HG02798 (cell line): Measurements from ENCODE around the gene PLPP4.

Experiments
- ATAC-seq: cut with Tn5 transposase; IDR thresholded peaks from one replicate; pipeline ENCODE4 v1.9.1; 2021; ENCODE audit warnings: mild to moderate bottlenecking; ENCODE audit not compliant: unreplicated experiment, poor library complexity

PLPP4 gene

GRCh38 chr10:120601999-120602398 lies 145.0 kb downstream of the PLPP4 start:
- ATAC-seq: no peak

GRCh38 chr10:120605410-120605809 lies 148.4 kb downstream of the PLPP4 start:
- no peak for ATAC-seq

GRCh38 chr10:120606051-120606764 lies 149.2 kb downstream of the PLPP4 start:
- ATAC-seq: peak; percentile 54

- peak; percentile 10 for ATAC-seq
Observed at GRCh38 chr10:120607016-120607709, 150.1 kb downstream of the PLPP4 start.

- ATAC-seq: peak; percentile 51
Observed at GRCh38 chr10:120607710-120608703, 151.0 kb downstream of the PLPP4 start.

- no peak for ATAC-seq
Observed at GRCh38 chr10:120609006-120609405, 152.0 kb downstream of the PLPP4 start.

GRCh38 chr10:120610791-120611190 lies 153.8 kb downstream of the PLPP4 start:
- no peak for ATAC-seq

- ATAC-seq: no peak
Observed at GRCh38 chr10:120612756-120613155, 155.7 kb downstream of the PLPP4 start.

- no peak for ATAC-seq
Observed at GRCh38 chr10:120613180-120613579, 156.2 kb downstream of the PLPP4 start.

- no peak for ATAC-seq
Observed at GRCh38 chr10:120614680-120615079, 157.7 kb downstream of the PLPP4 start.

- ATAC-seq: no peak
Observed at GRCh38 chr10:120616311-120616911, 159.4 kb downstream of the PLPP4 start.

- ATAC-seq: no peak
Observed at GRCh38 chr10:120628197-120628596, 171.2 kb downstream of the PLPP4 start.

- no peak for ATAC-seq
Observed at GRCh38 chr10:120630266-120630665, 173.2 kb downstream of the PLPP4 start.

- no peak for ATAC-seq
Observed at GRCh38 chr10:120632047-120632446, 175.0 kb downstream of the PLPP4 start.

GRCh38 chr10:120632942-120633341 lies 175.9 kb downstream of the PLPP4 start:
- ATAC-seq: no peak

GRCh38 chr10:120634659-120635058 lies 177.6 kb downstream of the PLPP4 start:
- ATAC-seq: no peak
